Activated CD4-positive, alpha-beta T cell treated with anti-CD3 and anti-CD28 coated beads, Interleukin-2, amount 50 U/mL, for 4 hours (primary cell): ENCODE results near the gene PRAME.
"Not testable (repeated sequence)": the region's sequence is repeated elsewhere in the genome, so short reads cannot be mapped to it uniquely, and the experiment has no call there.

Source experiments
- DNase-seq, 2 experiments: peaks; one replicate each; pipeline ENCODE4 v3.0.0-alpha.2; 2020

PRAME gene

GRCh38 chr22:22520667-22521602, 38.1 kb downstream of the PRAME start:
- DNase-seq = no peak

GRCh38 chr22:22520020-22520656, 38.9 kb downstream of the PRAME start, which contains the start of gene ZNF280A:
Gene ZNF280A, minus strand, starts transcription at chr22:22520270. Its CDS starts 4,640 bp downstream, at chr22:22515630.
- no peak for DNase-seq

GRCh38 chr22:22519591-22519990, 39.5 kb downstream of the PRAME start:
- no peak for DNase-seq

- DNase-seq = no peak
These were observed 42.1 kb downstream of the PRAME start for GRCh38 chr22:22516992-22517391.

GRCh38 chr22:22515890-22516289, 43.2 kb downstream of the PRAME start:
- no peak for DNase-seq

GRCh38 chr22:22514431-22514830, 44.6 kb downstream of the PRAME start:
- DNase-seq = not testable (repeated sequence)

GRCh38 chr22:22513619-22514018, 45.4 kb downstream of the PRAME start:
- no peak for DNase-seq

- no peak for DNase-seq
These were observed 46.1 kb downstream of the PRAME start for GRCh38 chr22:22512951-22513350.

GRCh38 chr22:22510833-22511232, 48.2 kb downstream of the PRAME start:
- not testable (repeated sequence) for DNase-seq

- not testable (repeated sequence) for DNase-seq
These were observed 49.2 kb downstream of the PRAME start for GRCh38 chr22:22509912-22510311.

GRCh38 chr22:22508274-22509176, 50.5 kb downstream of the PRAME start, which contains the start of gene ZNF280B:
Gene ZNF280B, minus strand, starts transcription at chr22:22508742. Its CDS starts 19,344 bp downstream, at chr22:22489398.
- DNase-seq = peak; percentile 74 to 75

GRCh38 chr22:22507743-22508273, 51.3 kb downstream of the PRAME start:
- no peak for DNase-seq

GRCh38 chr22:22506736-22507135, 52.3 kb downstream of the PRAME start:
- DNase-seq = no peak

GRCh38 chr22:22498267-22498666, 60.8 kb downstream of the PRAME start:
- no peak for DNase-seq
